LoVo (cell line): ENCODE results near the gene ZNF451.

Experiments used
- DNase-seq: peaks from one replicate; pipeline ENCODE4 v3.0.0-alpha.2; 2016; ENCODE audit warnings: low spot score

ZNF451 gene

DNA sequence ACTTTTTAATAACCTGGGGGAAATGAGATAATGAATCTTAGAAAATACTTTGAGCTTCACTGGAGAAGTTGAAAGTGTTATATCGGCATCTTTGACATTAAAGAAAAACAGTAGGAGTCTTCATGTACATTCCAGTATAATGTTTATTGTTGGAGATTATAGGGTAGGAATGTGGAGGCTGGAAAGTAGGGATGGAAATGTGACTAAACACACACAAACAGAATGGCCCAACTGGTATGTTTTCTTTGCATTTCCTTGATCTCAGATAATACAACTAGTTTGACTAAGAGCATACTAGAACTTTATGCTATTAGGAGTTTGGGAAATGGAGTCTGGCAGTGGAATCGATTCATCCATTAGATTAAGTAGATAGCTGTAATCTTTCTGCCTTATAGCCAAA lies 72.0 kb downstream of the ZNF451 start:
- no peak for DNase-seq

DNA sequence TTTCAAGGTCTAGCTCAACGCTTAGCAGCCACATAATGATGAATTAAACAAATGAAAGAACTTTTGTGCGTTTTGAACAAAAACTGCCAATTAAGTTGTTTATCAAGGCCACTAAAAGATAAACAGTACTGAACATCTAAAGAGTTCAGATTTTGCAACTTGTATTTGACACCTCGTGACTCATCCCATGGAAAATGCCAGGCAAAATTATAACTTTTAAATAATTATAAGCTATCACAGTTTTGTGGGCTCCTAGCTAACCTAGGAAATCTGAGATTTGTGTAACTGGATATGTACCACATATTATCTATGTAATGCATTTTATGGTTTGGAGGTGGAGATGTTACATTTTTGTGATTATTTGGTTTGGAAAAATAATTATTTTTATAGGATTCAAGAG lies 72.5 kb downstream of the ZNF451 start:
- no peak for DNase-seq

DNA sequence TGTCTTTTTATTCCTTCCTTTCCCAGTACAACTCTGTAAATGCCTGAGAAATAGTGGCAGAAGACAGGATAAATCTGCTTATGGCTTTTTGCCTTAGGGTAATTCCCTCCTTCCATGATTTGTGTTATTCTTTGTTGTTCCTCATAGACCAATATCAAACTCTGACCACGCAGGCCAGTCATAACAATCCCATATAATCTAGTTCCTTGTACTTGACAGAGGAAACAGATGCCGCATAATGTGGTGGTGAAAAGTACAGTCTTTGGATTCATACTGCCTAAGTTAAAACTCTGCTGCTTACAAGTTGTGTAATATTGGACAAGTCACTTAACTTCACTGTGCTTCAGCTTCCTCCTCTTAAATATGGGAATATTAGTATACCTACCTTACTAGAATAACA lies 74.0 kb downstream of the ZNF451 start:
- no peak for DNase-seq

DNA sequence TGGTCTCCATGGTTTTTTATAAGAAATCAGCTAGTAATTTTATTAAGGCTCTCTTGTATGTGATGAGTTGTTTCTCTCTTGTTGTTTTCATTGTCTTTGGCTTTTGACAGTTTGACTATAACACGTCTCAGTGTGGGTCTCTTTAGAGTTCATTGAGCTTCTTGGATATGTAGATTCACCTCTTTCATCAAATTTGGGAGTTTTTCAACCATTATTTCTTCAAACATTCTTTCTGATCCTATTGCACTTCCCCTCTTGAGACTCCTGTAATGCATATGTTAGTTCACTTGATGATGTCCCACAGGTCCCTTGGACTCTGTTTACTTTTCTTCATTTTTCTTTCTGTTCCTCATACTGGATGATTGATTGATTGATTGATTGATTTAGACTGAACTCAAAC lies 75.1 kb downstream of the ZNF451 start:
- DNase-seq = no peak

DNA sequence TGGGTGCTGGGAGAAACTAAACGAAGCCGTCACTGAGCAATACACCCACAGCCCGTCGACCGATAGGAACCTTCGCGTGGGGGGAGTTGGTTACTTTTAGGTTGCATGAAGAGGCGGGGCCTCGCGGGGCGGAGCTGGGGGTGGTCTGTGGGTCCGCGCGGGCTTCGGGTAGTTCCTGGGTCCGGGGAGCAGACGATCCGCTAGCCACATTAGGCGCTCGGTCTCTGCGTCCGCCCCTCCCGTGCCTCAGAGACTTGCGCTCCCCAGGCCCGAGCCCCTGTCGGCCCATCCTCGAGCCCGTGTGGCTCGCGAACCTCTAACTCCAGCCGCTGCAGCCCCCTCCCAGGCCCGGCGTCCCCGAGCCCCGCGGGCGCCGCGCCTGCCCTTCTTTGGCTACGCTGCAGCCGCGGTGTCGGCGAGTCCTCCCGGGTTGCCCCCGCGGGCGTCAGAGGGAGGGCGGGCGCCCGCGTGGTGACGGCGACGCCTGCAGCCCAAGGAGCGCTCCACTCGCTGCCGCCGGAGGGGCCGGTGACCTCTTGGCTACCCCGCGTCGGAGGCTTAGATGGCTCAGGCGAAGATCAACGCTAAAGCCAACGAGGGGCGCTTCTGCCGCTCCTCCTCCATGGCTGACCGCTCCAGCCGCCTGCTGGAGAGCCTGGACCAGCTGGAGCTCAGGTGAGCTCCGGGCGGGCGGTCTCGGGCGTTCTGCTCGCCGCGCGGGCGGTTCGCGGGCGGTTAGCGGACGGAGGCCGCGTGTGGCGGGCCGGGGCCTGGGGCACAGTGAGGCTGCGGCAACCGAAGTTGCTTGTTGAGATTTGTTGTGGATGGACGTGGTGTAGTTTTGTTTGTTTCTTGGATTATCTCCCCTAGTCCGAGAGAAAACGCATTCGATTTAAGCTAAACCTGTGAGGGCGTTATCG lies 82.4 kb downstream of the ZNF451 start, which contains the start of gene BAG2:
BAG2 (plus strand) TSS at position 191 of the 920 bp plus-strand sequence; CDS start at position 563, 372 bp downstream.
- DNase-seq = peak; percentile 85

DNA sequence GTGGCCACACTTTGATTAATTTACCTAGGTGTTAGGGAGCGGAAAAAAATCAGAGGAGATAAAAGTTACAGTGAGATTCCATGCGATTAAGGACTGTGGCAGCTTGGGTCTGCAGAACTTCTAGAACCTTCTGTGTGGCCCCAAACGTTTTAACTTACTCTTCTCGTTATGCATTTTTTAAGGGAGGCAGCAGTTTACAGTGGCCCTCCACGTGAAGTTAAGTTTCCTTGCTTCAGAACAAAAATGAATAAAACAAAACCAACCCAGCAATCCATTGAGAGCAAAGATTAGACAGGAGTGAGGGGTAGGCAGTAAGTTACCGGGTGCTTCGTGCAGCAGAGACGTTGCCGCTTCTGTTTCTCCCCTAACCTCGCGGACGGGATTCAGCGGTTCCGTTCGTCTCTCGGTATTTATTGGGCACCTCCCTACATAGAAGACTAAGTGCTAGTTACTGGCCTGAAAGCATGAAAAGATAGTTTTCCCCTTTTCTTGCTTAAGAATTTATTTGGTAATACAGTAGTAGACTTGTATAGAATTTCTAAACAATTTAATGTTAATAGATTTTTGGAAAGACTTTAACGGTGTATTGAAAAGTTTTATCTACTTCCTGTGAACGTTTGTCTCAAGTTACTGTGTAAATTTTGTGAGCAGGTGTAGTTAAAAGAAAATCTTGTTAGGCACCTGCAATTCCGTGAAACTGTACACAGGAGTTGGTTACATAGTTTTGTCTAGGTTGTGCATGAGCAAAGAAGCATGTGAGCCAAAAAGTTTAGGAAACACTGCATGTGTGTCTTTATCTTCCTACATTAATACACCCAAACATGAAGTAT lies 83.3 kb downstream of the ZNF451 start:
- DNase-seq = peak; percentile 16

DNA sequence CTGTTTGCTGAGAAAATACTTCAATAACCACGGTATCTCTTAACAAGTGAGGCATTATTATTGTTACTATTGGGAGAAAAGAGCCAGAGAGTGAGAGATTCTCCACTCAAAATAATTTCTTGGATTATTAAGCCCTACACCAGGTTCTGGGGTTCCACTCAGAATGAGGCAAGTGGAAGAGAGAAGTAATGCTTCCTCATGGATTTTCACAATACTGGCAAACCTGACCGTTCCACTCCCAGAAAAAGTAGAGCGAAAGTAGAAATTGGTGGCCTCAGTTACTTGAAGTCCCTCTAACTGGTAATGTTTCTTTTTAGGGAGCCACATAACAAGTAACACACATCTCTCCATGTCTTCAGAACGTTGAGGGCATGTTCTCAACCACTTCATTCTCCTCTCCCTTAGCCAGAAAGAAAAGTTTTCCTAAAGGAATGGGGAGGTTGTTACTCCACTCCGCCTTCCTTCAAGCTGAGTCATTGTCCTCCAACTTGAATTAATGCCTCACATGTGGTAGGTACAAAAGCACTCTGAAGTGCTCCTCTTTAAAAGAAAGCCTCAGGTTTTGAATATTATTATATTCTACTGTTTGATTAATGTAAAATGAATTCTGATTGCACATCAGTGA lies 84.0 kb downstream of the ZNF451 start:
- DNase-seq = peak; percentile 59

DNA sequence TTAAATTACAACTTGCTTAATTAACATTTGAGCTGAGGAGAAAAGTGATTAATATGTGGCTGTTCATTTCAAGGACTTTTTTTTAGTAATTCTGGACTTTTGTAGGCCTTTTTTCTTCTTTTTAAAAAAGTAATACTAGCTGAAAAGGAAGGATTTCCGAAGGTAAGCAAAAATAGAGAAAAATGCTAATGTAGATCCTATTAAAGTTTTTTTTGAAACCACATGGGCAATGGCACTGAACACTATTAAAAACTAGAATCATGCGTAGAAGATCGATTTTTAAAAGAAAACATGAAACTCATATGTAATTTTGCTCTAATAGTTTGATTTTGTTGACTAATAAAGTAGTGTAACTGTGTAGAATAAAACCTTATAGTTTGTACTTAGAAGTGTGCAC lies 84.5 kb downstream of the ZNF451 start:
- no peak for DNase-seq

DNA sequence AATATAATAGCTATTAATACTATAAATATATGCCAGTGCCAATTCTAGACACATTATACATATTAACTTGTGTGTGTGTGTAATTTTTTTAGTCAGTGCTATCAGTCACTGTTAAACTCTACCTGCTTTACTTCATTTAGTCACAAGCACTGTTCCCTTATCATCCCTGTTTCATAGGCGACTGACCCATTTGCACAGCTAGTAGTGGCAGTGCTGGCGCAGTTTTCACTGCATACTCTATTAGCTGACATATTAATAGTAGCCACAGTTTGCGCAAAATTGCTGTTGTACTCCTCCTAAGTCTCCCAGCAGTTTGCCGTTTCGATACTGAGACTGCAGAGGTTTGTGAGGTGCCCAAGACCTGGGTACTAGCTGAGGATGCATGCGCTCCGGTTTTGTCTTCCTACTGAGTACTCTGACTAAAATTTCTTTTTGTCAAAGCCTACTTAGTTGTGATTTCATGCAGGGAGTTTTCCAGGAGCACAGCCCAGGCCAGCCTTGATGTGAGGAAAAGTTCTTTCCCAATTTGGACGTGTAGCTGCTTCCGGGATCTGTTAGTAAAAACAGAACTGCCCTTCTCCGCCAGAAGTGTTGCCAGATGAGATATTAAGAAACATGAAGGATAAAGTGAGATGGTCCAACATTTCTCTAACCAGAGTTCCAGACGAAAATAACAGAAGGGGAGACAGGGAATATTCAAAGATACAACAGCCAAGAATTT lies 87.7 kb downstream of the ZNF451 start:
- DNase-seq = no peak

DNA sequence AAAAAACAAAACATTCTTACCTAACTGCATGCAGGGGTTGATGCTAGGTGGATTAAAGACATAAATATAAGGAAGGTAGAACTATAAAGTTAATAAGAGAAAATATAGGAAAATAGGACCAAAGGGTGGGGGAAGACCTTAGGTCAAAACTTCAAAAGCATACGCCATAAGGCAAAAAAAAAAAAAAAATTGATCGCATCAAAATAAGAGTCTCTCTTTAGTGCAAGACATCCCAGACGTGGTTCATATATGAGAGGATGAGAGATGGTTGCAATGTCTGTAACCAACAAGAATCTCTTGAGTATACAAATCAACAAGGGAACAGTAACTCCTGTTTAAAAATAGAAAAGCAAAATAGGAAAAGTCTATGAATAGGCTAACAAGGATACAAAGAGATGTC lies 90.6 kb downstream of the ZNF451 start:
- DNase-seq = no peak

DNA sequence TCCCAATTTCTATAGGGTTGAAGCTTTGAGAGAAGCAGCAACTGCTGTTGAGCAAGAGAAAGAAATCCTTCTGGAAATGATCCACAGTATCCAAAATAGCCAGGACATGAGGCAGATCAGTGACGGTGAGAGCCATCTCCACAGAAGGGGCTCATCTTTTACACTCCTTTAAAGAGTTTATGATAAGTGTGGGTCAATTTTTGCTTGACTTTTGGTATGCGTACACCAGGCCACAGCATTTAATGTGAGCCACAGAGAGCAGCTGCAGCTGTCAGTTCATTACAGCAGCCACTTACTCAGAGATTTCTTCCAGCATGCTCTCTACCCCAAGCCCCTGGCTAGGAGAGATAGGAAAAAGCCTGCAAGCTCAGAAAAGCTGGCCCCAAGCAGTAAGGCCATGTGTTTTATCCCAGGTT lies 92.0 kb downstream of the ZNF451 start:
- DNase-seq = no peak

DNA sequence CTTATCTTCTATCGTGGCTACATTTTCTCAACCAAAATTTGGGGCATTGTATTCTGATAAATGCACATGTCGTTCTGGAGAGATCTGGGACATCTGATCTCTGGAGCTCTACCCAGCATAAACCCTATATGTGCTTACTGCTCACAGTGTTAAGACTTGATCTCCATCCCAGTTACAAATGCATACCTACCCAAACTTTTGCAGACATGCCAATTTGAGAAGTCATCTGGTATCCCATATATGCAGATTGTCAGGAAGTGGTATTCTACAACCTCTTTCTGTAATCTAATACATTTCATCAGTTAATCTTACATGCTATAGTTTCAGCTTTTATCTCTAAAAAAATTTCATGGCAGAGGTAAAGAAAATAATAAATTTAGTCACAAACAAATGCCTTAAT lies 93.3 kb downstream of the ZNF451 start:
- no peak for DNase-seq

DNA sequence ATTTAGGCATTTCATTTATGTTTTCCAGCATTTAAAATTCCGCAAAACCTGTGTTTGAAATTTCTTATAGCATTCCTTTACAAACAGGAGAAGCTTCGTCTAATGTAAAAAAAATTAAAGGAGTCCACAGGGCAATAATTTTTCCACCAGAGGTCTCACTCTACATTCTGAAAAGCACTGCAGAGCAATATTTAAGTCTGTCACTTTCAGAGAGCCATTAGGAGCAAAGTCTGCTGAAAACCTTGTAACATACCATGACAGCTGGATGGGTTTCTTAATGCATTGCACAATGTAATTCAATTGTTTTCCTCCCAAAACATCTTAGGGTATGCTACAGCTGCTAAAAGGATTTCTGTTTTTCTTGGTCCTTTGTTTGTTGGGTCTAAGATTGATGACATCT lies 100.2 kb downstream of the ZNF451 start:
- DNase-seq = no peak

DNA sequence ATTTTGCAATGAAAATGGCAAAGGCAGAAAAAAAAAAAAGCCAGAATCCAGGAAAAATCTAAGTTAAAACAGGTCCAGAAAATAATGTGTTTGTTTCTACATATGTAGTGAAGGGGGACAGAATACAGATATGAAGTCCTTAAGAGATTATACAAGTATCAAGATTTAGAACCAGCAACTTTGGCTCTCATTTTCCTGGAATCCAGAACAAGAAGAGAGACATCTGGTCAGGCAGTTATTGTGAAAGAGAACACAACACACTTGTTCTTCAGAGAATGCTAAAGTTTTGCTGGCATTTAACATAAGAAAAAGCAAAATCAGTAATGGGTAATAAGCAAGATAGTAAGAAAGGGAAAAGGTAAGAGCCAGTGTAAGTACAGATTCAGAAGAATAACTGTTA lies 103.2 kb downstream of the ZNF451 start:
- DNase-seq = no peak

DNA sequence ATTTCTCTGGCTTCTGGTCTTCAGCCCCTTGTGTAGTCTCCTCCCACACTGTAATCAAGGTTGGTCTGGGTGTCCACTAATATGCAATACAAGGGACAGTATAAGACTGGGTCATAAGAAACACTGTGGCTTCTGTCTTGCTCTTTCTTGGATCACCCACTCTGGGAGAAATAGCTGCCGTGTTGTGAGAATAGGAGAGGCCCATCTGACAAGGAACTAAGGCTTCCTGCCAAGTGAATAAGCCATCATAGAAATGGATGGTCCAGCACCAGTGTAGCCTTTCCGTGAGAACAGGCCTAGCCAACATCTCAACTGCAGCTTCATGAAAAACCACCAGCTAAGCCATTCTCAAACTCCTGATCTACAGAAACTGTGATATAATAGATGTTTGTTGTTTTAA lies 105.5 kb downstream of the ZNF451 start:
- no peak for DNase-seq

DNA sequence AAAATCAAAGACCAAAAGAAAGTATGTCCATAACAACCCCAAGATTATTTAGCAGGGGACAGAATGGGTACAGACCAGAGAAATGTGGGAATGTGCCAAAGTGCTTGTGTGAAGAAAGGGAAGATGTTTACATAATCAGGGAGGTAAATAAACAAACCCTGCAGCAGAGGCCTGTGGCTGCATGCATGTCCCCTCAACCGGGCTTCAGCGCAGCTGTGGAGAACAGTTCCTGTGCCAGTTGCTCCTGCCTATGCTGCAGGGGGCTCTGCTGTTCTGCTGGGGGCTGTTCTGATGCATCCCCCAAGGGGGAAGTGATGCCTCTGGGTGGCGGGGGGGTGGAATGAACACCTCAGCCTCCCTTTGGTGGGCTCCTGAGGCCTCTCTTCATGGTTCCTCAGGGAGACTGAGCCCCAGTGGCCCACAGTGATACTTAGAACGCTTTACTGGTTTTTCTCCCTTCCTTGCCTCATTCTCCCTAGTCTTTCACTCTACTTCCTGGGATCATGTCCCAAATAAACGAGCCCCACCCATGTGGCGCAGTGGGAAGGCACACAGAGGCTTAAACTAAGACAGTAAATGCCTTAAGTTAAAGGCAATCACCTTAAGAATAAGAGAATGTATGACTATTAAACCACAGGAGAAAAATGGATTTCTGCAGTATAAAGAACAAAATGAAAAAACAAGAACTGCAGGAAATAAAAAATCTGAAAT lies 109.1 kb downstream of the ZNF451 start:
- no peak for DNase-seq

DNA sequence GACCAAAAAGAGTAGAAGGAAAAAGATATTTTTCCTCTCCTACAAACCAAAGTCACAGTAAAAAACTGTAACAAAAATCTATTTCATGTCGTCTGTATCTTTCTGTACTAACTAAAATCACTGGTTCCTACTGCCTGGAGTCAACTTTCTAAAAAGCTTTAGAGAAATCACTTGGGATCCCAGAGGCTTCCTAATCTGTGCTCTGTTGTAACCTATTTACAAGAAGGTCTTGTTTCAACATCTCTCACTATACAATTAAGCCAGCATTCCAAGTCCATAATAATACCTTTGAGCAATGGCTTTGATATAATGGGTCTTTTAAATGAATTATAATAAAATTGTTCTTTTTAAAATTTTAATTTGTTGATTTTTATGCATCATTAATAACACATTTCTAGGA lies 111.7 kb downstream of the ZNF451 start:
- DNase-seq = no peak

DNA sequence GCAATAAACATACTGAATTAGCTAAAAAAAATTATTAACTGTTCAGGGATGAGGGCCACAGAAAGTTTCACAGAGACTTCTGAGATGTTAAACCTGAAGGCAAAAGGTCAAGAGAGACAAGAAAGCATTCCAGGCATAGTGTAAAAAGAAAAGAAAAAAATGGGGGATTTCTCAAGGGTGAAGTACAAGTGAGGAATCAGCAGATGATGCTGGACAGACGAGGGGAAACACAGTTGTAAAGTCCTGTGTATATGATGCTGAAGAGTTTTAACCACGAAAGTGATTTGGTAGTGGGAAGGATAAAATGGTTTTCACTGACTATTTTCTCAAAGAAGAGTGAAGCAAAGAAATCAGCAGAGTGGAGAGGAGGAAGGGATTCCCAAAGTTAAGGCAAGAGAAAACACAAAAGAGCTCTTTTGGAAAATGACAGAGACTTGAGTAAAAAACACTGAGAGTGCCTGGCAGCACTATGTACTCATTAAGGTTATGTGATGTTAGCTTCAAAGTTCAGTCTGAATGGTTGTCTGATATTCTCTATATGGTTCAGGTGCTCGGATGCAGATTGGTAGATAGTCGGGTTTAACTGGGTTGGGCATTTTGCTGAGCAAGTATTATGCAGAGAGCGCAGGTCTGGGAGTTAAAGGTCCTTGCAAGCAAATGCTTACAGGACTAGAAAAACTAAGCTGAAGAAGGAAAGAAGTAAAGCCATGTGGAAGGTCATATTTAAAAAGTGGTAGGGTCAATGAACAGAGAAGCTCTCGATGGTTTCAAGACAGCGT lies 115.8 kb downstream of the ZNF451 start:
- DNase-seq = no peak

DNA sequence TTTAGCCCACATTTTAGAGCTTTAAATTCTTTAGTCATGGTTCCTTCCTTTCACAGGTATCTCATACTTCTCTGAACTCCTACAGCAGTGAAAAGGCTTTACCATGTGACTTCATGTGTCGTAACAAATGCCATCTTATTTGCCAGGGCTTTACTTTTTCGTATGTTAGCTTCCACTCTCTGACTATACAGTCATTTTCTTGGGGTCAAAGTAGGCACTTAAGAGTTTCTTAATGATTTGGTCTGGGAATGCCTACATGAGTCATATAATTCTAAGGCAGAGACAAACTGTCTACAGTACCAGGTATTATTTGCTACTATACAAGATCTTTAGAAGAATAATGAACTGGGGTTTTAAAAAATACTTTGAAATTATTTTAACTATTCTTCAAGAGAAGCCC lies 117.2 kb downstream of the ZNF451 start:
- no peak for DNase-seq

DNA sequence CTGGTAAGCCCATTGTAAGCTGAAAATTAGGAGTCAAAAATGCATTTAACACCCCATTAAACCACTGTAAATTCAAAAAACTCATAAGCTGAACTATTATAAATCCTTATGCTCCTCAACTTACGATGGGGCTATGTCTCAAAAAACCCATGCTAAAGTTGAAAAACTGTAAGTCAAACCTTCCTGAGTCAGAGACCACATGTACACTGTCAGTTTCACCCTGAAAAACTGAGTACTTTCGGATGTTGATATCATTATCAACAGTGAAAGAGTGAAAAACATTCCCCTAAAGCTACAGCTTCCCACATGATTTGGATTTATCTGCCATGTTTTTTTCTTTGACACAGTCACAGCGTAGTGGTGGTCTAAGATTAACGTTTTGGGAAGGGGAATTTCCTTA lies 117.9 kb downstream of the ZNF451 start:
- no peak for DNase-seq

DNA sequence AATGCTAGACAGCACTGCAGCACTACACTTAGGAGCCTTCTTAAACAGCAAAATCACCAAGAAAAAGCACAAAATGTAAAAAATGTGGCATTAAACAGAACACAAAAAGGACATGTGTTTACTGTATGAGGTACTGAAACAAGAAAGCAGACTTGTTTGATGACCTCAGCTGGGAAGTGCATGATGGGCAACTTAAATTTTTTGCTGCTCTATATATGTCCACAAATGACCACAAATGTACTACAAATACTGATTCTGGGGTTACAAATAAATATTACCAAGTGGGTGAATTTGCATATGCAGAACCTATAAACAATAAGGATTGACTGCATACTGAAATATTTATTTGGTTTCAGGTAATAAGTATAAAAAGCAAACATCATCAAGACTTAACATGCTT lies 119.0 kb downstream of the ZNF451 start:
- DNase-seq = no peak
